Stimulated activated CD4-positive, alpha-beta T cell treated with anti-CD3 and anti-CD28 coated beads, Interleukin-2, amount 100 ng/mL, for 4 hours (primary cell): ENCODE results near the gene POSTN.
"Not testable (repeated sequence)": the region's sequence is repeated elsewhere in the genome, so short reads cannot be mapped to it uniquely, and the experiment has no call there.

ENCODE experiments used
- DNase-seq: peaks from one replicate; pipeline ENCODE4 v3.0.0-alpha.2; 2020; ENCODE audit warnings: low read depth

POSTN gene

GRCh38 chr13:37595162-37595561, 3.4 kb downstream of the POSTN start:
- no peak for DNase-seq

DNA sequence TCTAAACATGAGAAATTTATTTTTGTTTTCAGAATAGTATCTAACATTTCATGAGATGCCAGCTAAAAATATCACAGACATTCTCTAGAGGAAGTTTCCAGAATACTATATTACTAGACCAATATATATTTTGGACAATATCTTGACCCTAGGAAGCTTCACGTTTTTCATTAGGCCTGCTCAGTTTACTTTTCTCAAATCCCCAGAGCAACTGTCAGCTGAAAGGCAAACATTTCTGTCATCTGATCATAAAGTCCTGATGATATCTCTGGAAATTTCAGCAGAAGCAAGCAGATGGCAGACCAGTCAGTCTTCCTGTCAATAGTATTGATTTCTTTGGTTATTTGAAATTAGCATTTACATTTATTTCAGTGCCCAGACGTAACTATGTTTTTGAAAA, 4.0 kb downstream of the POSTN start:
- DNase-seq = no peak

GRCh38 chr13:37589381-37589780, 9.2 kb downstream of the POSTN start:
- DNase-seq = not testable (repeated sequence)

GRCh38 chr13:37587236-37587635, 11.3 kb downstream of the POSTN start:
- no peak for DNase-seq

DNA sequence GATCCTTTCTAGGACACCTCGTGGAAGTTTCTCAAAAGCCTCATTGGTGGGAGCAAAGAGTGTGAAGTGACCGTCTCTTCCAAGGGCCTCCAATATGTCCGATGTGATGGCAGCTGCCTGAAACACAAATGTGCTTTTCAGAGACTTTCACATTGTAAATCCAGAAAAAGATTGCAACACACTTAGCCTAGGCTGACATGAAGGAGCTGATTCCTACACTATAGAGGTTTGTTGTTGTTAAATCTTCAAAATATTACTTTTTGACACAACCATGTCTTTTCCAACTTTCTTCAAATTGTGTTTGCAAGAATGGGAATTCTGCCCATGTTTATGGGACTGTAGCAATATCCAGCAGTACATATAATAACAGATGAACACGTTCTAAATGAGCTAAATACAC, 12.4 kb downstream of the POSTN start:
- no peak for DNase-seq

DNA sequence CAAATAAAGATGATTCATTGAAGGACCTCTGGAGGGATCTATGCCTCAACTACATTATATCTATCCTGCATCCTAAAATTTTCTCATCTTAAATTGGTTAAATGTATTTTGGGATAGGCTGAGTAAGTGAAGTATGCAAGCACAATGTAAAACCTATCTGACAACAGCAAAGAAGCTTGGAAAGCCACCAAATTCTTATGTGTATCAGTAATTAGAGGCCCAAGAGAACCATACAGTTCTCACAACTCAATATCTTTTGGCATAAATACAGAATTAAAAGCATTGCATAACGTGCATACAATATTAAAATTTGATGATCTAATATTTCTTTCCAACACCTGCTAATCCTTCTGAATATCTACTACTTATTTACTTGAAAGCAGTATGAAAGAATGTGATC, 13.0 kb downstream of the POSTN start:
- DNase-seq = no peak

DNA sequence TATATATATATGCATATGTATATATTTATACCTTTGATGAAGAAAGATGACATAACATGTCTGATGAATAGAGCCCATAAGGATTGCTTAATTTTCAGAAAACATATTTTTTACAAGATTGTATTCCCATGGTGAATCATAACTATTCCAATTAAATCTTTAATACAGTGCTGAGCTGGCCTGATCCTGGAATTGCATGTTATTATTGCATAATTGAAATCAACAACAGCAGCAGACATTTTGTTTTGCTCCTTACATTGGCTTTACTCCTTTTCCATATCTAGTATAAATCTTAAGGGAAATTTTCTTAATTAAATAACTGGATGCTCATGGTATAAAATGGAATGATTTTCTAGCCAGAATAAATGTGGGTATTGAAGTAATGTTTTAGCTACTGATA, 22.0 kb downstream of the POSTN start:
- DNase-seq = no peak

DNA sequence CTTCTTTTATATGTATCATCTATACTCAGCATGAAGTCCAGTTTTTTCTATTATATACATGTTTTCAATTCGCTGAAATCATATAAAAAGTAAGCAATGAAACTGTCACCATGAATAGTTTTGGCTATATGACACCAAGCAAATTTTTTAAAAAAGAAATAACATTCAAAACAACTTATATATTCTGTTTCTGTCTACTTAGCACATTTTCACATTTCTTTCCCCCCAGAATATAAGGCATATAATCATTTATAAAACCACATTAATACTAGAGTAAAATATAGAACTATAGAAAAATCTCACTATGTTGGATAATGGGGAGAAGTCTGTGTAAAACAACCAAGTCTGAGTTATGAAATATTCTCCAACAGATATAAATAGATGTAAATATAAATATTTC, 33.1 kb downstream of the POSTN start:
- DNase-seq = no peak

DNA sequence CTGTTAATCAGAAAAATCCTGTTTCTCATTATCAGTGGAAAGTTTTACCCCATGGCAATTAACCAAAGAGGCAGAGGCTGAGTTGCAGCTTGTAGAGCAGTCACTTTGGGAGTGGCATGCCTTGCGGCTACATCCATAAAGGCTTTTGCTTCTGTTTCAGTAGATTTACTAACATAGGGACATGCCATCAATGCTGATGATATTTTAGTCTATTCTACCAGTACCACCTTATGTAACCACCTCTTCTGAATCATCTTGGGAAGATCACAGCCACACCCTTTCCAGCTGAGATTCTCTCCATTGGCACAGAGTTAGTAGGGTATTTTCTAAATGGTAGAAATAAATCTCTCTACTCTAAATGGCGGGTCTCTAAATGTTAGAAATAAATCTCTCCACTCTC, 37.5 kb downstream of the POSTN start:
- no peak for DNase-seq

DNA sequence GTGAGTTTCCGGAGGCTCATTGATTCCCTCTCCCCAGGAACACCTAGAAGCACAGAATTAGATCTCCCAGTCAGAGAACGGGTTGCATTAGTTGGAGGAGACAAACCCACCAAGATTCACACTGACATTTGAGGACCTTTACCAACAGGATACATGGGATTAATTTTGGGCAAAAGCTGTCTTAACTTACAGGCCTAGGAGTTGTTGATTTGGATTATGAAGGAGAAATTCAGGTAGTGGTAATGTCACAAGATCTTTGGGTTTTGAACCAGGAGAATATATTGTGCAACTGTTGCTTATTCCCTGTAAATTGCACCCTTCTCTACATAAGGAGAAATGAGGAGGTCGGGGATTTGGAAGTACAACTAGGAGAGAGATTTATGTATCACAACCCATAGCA, 38.0 kb downstream of the POSTN start:
- DNase-seq = no peak

DNA sequence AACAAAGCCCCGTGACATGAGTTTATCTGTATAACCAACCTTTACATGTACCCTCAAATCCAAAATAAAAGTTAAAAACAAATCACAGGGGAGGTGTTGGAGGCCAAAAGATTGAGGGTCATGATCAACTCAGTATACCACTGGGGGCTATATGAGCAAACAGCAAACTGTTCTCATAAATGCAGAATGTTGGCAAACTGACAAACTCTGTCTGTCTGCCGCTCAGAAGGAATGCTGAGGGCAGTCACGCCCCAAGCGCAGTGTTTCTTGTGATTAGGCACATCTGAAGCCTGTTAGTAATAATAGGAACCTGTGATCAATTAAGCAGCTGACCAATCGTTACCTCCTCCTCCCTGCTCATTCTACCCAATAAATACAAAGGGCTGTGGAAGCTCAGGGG, 39.8 kb downstream of the POSTN start:
- DNase-seq = not testable (repeated sequence)

GRCh38 chr13:37546087-37546486, 52.5 kb downstream of the POSTN start:
- no peak for DNase-seq

DNA sequence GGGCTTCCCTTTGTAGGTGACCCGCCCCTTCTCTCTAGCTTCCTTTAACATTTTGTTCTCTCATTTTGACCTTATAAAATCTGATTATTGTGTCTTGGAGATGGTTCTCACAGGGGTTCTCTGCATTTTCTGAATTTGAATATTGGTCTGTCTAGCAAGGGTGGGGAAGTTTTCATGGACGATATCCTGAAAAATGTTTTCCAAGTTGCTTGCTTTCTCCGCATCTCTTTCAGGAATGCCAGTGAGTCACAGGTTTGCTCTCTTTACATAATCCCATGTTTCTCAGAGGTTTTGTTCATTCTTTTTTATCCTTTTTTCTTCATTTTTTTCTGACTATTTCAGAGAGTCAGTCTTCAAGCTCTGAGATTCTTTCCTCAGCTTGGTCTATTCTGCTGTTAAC, 53.6 kb downstream of the POSTN start:
- no peak for DNase-seq

DNA sequence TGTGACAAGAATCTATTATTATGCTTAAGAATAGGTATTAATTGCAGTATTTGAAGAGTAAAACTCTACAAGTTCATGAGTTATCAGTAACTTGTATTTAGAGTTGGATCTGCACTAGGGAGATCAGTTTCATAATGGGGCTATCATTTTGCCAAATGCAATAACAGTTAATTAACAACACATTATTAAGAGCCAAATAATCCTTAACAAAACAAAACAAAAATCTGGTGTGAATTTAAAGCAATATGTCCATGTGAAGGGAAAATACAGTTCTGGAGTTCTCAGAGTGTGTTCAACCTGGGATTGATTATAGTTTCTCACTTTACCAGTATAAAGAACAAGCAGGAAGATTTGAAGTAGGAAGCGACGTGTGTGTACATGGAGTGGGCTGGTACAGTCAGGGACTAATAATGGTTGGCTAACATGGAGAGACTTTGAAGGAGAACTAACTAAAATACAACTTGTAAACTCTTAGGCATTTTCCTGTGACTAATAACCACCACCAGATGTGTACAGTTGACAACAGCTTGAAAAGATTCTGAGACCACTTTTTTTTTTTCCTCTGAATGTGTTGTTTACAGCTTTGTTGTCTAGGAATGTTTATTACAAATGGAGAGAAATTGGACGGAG, 58.5 kb downstream of the POSTN start:
- no peak for DNase-seq

- no peak for DNase-seq
These were observed 59.4 kb downstream of the POSTN start for GRCh38 chr13:37539170-37539569.

GRCh38 chr13:37535501-37535900, 63.1 kb downstream of the POSTN start:
- no peak for DNase-seq

DNA sequence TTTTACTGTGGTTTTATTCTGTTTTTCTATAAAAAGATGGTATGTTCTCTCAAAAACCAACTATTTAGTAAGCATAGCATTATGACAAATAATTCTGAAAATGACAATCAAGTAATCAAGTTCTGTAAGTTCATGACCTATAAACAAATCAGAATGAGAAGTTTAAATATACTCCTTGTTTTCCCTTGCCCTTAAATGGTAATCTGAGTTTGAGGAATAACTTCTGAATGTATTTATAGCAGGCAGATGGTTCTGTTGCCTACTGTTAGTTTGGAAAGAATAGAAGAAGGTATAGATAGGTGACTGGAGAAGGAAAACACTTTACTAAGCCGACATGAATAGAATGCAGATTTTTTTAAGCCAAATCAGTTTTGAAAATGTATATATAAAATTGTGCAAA, 63.9 kb downstream of the POSTN start:
- DNase-seq = no peak

DNA sequence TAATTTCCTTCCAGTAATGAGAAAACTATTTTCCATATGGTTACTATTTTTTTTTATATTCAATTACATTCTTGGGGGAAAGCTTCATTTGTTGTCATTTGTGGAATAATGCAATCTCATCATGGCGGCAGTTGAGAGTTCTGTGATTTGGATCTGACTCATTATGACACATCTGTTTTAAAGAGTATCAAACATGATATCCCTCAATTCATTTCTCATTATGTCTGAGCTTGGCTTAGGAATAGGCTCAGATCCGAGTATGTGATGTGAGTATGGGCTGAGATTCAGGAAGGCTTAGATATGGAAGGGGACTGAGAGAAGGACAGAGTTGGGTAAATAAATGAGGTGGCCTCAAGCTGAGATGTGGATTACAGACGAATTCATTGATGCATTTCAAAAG, 64.4 kb downstream of the POSTN start:
- no peak for DNase-seq

GRCh38 chr13:37531049-37531448, 67.5 kb downstream of the POSTN start:
- DNase-seq = no peak

- DNase-seq = no peak
These were observed 68.7 kb downstream of the POSTN start for GRCh38 chr13:37529751-37530385.

DNA sequence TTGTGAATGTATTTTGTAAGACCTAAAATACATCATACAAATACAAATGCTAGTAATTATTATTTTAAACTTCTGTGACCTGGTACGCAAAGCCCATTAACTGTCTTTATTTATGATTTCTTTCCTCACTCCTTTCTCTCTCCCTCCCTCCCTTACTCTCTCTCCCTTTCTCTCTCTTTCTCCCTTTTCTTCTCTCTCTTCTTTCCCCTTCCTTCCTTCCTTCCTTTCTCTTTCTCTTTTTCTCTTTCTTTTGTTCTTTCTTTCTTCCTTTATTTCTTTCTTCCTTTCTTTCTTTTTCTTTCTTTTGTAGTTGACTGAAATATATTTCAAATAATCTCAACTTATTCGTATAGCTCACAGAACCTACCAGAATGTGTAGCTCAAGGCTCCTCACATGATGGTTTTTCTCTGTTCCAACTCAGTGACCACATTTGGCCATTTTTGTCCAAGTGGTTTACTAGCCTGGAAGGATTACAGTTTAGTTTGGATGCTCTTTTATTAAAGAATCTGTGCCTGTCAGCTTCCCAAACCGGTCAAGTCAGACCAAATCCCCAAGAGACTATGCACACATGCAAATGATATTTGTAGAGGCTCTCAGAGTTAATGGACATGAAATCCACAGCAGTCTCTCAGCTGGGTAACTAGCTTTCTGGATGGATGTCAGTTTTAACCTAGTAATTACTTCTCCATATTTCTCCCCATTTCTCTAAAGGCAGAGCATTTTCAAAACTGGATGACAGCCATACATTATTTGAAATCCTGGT, 71.7 kb downstream of the POSTN start:
- no peak for DNase-seq

GRCh38 chr13:37515226-37515625, 83.3 kb downstream of the POSTN start:
- DNase-seq = no peak
